HG02938 (cell line): ENCODE results near the gene UBP1.
"Not testable (repeated sequence)": the region's sequence is repeated elsewhere in the genome, so short reads cannot be mapped to it uniquely, and the experiment has no call there.

Source experiments
- ATAC-seq: cut with Tn5 transposase; IDR thresholded peaks from one replicate; pipeline ENCODE4 v1.9.1; 2021; ENCODE audit warnings: mild to moderate bottlenecking, moderate library complexity; ENCODE audit not compliant: unreplicated experiment

The UBP1 gene

GRCh38 chr3:33437556-33438283, 2.5 kb downstream of the UBP1 start:
- no peak for ATAC-seq

GRCh38 chr3:33433843-33434242, 6.4 kb downstream of the UBP1 start:
- no peak for ATAC-seq

- ATAC-seq: no peak
Measured at GRCh38 chr3:33430571-33430970, 9.6 kb downstream of the UBP1 start.

- no peak for ATAC-seq
Measured at GRCh38 chr3:33430061-33430460, 10.1 kb downstream of the UBP1 start.

GRCh38 chr3:33429306-33429705, 10.9 kb downstream of the UBP1 start:
- ATAC-seq: not testable (repeated sequence)

GRCh38 chr3:33428734-33429133, 11.5 kb downstream of the UBP1 start:
- no peak for ATAC-seq

- ATAC-seq: no peak
Measured at GRCh38 chr3:33426630-33427317, 13.4 kb downstream of the UBP1 start.

- no peak for ATAC-seq
Measured at GRCh38 chr3:33426068-33426467, 14.1 kb downstream of the UBP1 start.

- no peak for ATAC-seq
Measured at GRCh38 chr3:33425453-33425852, 14.8 kb downstream of the UBP1 start.

GRCh38 chr3:33424606-33425452, 15.4 kb downstream of the UBP1 start:
- ATAC-seq: no peak

- no peak for ATAC-seq
Measured at GRCh38 chr3:33420966-33421365, 19.2 kb downstream of the UBP1 start.

GRCh38 chr3:33419948-33420347, 20.3 kb downstream of the UBP1 start:
- no peak for ATAC-seq

- ATAC-seq: no peak
Measured at GRCh38 chr3:33417066-33417673, 23.0 kb downstream of the UBP1 start.

- ATAC-seq: not testable (repeated sequence)
Measured at GRCh38 chr3:33410816-33411215, 29.4 kb downstream of the UBP1 start.

GRCh38 chr3:33403756-33404155, 36.4 kb downstream of the UBP1 start:
- ATAC-seq: no peak

- no peak for ATAC-seq
Measured at GRCh38 chr3:33402936-33403335, 37.3 kb downstream of the UBP1 start.

GRCh38 chr3:33401781-33402180, 38.4 kb downstream of the UBP1 start:
- ATAC-seq: no peak

GRCh38 chr3:33398410-33398809, 41.8 kb downstream of the UBP1 start:
- ATAC-seq: no peak

GRCh38 chr3:33395900-33396299, 44.3 kb downstream of the UBP1 start:
- ATAC-seq: no peak

- ATAC-seq: no peak
Measured at GRCh38 chr3:33394403-33395054, 45.7 kb downstream of the UBP1 start.

GRCh38 chr3:33392703-33393125, 47.5 kb downstream of the UBP1 start:
- ATAC-seq: no peak
